Parathyroid adenoma (tissue), 2 donors: ENCODE measurements around the gene DUS2.

Experiments used
- H2AFZ ChIP-seq: fragments of 300-600 bp; sonication (generic); one replicate; pipeline ENCODE4 v1.7.0; 2017; ENCODE audit warnings: antibody characterized with exemption, mild to moderate bottlenecking
- H3K27ac ChIP-seq: fragments of 300-600 bp; sonication (generic); one replicate; pipeline ENCODE4 v1.7.0; 2017
- H3K27me3 ChIP-seq: fragments of 300-600 bp; sonication (generic); one replicate; pipeline ENCODE4 v1.7.0; 2017; ENCODE audit warnings: low read length; ENCODE audit not compliant: control insufficient read depth, insufficient read depth
- H3K36me3 ChIP-seq: fragments of 300-600 bp; sonication (generic); one replicate; pipeline ENCODE4 v1.7.0; 2017; ENCODE audit warnings: low read length; ENCODE audit not compliant: control insufficient read depth, insufficient read depth
- H3K4me1 ChIP-seq: fragments of 300-600 bp; sonication (generic); one replicate; pipeline ENCODE4 v1.7.0; 2017; ENCODE audit warnings: control low read depth
- H3K4me2 ChIP-seq: fragments of 300-600 bp; sonication (generic); one replicate; pipeline ENCODE4 v1.7.0; 2017; ENCODE audit warnings: low read length
- H3K4me3 ChIP-seq: fragments of 300-600 bp; sonication (generic); one replicate; pipeline ENCODE4 v1.7.0; 2017; ENCODE audit warnings: low read depth, low read length
- H3K79me2 ChIP-seq: fragments of 300-600 bp; sonication (generic); one replicate; pipeline ENCODE4 v1.7.0; 2017; ENCODE audit warnings: control low read depth
- H3K9ac ChIP-seq: fragments of 300-600 bp; sonication (generic); one replicate; pipeline ENCODE4 v1.7.0; 2017; ENCODE audit warnings: mild to moderate bottlenecking
- H3K9me3 ChIP-seq: fragments of 300-600 bp; sonication (generic); one replicate; pipeline ENCODE4 v1.7.0; 2017; ENCODE audit warnings: low read length; ENCODE audit not compliant: control insufficient read depth
- TF ChIP-seq, protein P1 (sequence below): fragments of 300-600 bp; sonication (generic); IDR thresholded peaks from one replicate; pipeline ENCODE4 v1.7.0; 2017; ENCODE audit warnings: antibody characterized with exemption, mild to moderate bottlenecking
- donor health status: primary hyperparathyroidism.

The DUS2 gene

DNA sequence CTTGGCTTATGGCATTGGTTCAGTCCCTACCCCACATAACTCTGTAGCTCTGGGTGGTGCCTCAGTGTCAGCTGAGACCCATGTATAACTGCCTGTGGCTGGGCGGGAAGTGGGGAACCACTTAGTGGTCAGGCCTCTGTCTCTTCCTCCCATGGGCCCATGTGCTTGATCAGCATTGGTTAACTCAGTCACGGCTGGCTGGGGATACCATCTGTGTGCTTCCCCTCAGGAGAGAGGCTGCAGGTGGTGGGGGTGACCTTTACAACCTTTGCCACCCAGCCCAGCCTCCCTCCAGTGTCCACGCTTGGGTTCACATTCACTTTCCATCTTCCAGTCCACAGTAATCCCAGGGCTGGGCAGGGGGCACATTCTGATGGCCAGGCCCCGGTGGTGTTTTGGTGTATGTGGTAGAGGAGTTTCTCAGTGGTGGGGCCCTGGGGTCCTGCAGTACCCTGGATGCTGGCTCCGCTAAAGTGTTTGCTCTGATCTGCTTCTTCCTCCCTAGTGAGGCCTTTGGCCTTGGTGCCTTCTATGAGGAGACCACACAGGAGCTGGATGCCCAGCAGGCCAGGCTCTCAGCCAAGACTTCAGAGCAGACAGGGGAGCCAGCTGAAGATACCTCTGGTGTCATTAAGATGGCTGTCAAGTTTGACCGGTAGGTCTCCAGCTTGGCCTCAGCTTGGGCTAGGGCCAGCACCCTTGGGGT lies 51.9 kb downstream of the DUS2 start:
- H3K4me3 ChIP-seq, result no peak overlapping the region
- no peak overlapping the region for H3K9ac ChIP-seq
- no peaks in the 10 kb centered on the region for H3K79me2 ChIP-seq
- no peak overlapping the region for H3K27ac ChIP-seq
- peaks cover 61% of the 10 kb centered on the region for H3K4me1 ChIP-seq
- H3K27me3 ChIP-seq, result no peaks in the 10 kb centered on the region
- H3K9me3 ChIP-seq, result no peaks in the 10 kb centered on the region
- no peaks in the 10 kb centered on the region for H3K36me3 ChIP-seq
- no peak overlapping the region for H3K4me2 ChIP-seq
- H2AFZ ChIP-seq, result no peak overlapping the region
- TF ChIP-seq, protein P1, sequence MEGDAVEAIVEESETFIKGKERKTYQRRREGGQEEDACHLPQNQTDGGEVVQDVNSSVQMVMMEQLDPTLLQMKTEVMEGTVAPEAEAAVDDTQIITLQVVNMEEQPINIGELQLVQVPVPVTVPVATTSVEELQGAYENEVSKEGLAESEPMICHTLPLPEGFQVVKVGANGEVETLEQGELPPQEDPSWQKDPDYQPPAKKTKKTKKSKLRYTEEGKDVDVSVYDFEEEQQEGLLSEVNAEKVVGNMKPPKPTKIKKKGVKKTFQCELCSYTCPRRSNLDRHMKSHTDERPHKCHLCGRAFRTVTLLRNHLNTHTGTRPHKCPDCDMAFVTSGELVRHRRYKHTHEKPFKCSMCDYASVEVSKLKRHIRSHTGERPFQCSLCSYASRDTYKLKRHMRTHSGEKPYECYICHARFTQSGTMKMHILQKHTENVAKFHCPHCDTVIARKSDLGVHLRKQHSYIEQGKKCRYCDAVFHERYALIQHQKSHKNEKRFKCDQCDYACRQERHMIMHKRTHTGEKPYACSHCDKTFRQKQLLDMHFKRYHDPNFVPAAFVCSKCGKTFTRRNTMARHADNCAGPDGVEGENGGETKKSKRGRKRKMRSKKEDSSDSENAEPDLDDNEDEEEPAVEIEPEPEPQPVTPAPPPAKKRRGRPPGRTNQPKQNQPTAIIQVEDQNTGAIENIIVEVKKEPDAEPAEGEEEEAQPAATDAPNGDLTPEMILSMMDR, result no peak

DNA sequence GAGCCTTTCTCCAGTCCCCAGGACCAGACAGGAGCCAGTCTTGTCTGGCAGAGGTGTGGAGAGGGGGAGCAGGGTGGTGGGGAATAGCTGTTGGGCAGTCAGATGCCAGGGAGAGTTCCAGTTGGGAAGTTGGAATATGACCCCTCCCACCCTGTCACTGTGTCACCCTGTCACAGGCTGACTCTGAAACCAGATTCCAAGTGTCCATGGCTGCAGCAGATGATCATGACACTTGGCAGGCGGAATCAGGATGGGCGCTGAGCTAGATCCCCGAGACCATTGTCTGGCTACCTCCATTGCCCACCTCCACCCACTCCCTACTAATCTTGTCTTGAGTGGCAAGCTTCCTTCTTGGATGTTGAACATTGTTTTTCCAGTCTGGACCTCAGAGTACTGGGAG lies 52.9 kb downstream of the DUS2 start:
- H3K4me1 ChIP-seq, result peaks cover 61% of the 10 kb centered on the region
- no peak overlapping the region for H3K27ac ChIP-seq
- no peak overlapping the region for H2AFZ ChIP-seq
- no peaks in the 10 kb centered on the region for H3K9me3 ChIP-seq
- no peak overlapping the region for H3K4me2 ChIP-seq
- H3K9ac ChIP-seq, result no peak overlapping the region
- no peaks in the 10 kb centered on the region for H3K79me2 ChIP-seq
- TF ChIP-seq, protein P1, result no peak
- no peaks in the 10 kb centered on the region for H3K36me3 ChIP-seq
- no peak overlapping the region for H3K4me3 ChIP-seq
- no peaks in the 10 kb centered on the region for H3K27me3 ChIP-seq

DNA sequence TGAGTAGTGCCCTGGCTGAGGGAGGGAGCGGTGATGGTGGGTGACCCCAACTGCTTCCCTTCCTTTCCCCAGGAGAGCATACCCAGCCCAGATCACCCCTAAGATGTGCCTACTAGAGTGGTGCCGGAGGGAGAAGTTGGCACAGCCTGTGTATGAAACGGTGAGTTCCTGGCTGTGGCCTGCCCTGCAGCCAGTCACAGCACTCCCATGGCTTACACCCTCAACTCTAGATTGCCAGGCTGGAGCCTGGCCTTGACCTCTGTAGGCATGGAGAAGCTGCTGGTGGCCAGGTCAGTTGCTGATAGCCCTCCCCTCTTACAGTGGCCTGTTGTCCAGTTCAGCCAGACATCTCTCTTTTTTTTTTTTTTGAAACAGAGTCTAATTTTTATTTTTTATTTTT lies 53.5 kb downstream of the DUS2 start:
- Histone ChIP-seq H3K4me2 (no peak overlapping the region), H3K36me3 (no peaks in the 10 kb centered on the region)

DNA sequence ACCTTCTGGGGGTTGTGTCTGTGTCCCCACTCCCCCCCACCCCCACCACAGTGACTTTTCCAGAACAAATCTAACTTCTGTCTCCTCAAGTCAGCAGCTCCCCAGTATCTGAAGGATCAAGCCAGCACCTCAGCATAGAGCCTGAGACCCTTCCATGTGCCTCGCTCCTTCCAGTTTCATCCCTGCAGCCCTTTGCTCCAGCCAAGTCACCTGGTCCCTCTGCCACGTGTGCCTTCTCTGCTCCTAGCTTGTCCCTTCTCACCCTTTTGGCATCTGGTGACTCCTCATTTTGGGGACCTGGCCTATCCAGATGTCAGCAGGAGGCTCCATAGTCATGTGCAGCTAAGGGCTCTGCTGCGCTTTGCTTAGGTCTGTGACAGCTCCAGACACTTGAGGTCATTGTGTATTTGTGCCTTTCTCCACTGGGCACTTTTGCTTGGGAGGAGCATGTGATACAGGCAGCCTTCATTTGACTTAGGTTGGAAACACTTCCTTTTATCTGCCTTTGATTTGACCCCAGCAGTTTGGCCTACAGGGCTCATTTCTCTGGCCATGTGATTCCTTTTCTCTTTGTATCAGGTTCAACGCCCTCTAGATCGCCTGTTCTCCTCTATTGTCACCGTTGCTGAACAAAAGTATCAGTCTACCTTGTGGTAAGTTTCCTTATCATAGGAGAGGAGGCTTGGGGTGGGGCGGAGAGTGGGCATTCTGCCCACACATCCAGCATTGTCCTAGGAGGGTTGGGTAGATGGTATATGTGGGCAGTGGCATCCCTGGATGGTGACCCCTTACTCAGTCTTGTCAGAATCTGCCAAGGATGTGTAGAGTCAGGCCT lies 55.0 kb downstream of the DUS2 start:
- Histone ChIP-seq H3K9ac (no peak overlapping the region), H3K4me1 (peaks cover 64% of the 10 kb centered on the region), H3K27ac (peak overlapping the region; percentile 97), H3K27me3 (no peaks in the 10 kb centered on the region), H2AFZ (no peak overlapping the region), H3K36me3 (no peaks in the 10 kb centered on the region), H3K4me2 (no peak overlapping the region), H3K4me3 (no peak overlapping the region), H3K79me2 (no peaks in the 10 kb centered on the region), H3K9me3 (no peaks in the 10 kb centered on the region)
- TF ChIP-seq, protein P1, result no peak

More for the DNA sequence above, 53.5 kb downstream of the DUS2 start:
- Histone ChIP-seq H3K9me3 (no peaks in the 10 kb centered on the region), H3K27ac (no peak overlapping the region), H3K4me3 (no peak overlapping the region), H3K79me2 (no peaks in the 10 kb centered on the region), H3K4me1 (peaks cover 61% of the 10 kb centered on the region), H3K9ac (no peak overlapping the region), H2AFZ (no peak overlapping the region), H3K27me3 (no peaks in the 10 kb centered on the region)
- TF ChIP-seq, protein P1, result no peak
